Measurements from ENCODE around the gene TMEM132D. TPM values are rescaled to one million over a fixed set of nuclear protein-coding genes. Genes with fewer than 3 reads are reported as not detected.
"Not testable (repeated sequence)": the region's sequence is repeated elsewhere in the genome, so short reads cannot be mapped to it uniquely, and the experiment has no call there.

The TMEM132D gene
- total RNA-seq, 1 experiment from 2014 or later, result 7.1 TPM

GRCh38 chr12:129069886-129070285 lies 833.9 kb downstream of the TMEM132D start:
- peak; percentile 63 for DNase-seq (ENCODE audit: low read depth)

- DNase-seq (ENCODE audit: low read depth), result peak; percentile 31
Measured at GRCh38 chr12:129068684-129069083, 835.1 kb downstream of the TMEM132D start.

DNA sequence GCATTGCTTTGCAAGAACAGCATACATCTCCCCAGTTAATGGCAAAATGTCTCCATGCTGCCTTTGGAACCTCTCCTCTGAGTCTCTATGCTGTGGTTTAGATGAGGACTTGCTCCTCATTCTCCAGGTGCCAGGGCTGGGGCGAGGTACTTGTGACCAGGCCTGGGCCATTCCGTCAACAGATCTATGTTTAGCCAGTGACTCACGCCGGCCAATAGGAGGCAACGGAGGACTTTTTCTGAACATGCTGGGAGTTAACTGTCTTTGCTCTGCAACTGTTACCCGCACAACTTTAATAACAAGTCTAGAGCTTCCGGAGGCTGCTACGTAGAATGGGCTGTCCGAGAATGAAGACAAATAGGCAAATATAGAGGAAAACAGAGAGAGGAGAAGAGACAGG lies 836.3 kb downstream of the TMEM132D start:
- DNase-seq (ENCODE audit: low read depth), result peak; percentile 74

- DNase-seq (ENCODE audit: low read depth), result no peak
Measured at GRCh38 chr12:129064209-129064855, 839.5 kb downstream of the TMEM132D start.

DNA sequence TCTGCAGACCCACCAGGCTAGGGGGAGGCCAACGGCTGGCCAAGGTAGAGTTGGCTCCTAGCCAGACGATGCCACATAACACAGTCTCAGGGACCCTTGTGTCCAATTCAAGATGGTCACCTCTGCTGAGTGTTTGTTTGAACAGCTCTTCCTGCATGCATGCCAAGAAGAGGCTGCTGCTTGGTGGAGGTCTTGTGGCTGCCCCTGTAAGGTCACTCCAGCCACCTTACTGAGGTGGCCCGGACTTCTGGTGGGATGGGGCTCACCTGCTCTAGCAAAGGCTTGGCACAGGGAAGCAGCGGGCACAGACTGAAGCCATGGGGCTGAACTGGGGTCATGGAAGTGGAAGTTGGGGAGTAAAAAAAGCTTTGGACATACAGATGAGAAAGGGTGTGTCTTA lies 840.2 kb downstream of the TMEM132D start:
- DNase-seq (ENCODE audit: low read depth), result no peak

DNA sequence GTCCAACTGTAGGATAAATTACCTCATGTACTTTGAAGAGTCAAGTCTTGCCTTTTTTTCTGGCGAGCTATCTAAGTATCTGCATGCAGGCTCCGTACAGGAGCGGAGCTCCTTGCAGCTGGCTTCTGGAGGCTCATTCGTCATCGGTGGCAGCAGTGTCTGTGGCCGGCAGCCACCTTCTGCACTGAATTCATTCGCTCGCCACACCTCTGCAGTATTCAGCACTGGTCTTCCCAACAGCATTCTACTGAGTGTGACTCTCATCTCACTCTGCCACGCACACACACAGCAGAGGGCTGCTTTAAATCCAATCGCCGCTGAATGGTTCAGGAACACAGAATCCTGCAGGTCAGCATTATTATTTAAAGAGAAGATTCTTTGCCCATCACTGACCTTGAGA lies 850.6 kb downstream of the TMEM132D start:
- DNase-seq (ENCODE audit: low read depth), result no peak

DNA sequence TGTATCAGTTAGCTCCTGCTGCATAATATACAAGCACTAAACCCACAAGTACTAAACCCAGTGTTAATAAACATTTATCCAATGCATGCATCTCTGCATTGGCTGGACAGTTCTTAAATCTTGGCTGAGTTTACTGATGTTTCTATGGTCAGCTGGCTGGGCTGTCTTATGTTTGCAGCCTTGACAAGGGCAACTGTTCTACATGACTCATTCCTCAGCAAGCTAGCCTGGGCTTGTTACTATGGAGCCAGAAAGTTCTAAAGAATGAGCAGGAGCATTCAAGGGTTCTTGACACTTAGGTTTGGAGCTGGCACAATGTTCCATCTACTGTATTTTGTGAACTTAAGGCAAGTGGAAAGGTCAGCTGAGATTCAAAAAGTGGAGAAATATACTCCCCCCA lies 851.5 kb downstream of the TMEM132D start:
- no peak for DNase-seq (ENCODE audit: low read depth)

DNA sequence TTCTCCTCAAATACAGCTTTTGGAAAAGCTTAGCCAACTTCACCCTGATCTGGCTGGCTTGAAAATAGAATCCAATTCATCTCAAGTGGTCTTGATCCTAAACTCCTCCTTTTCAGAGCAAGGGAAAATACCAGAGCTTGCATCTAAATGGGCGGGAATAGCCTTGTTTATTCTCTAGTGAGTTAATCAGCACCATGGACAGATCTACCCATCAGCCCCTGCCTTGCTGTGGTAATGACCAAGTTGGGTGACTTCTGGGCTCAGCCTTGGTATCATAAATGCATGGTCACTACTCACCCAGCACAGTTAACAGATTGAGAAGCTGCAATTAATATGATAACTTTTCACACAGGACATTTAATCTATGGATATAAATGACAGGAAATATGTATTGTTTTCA lies 853.9 kb downstream of the TMEM132D start:
- peak; percentile 49 for DNase-seq (ENCODE audit: low read depth)

DNA sequence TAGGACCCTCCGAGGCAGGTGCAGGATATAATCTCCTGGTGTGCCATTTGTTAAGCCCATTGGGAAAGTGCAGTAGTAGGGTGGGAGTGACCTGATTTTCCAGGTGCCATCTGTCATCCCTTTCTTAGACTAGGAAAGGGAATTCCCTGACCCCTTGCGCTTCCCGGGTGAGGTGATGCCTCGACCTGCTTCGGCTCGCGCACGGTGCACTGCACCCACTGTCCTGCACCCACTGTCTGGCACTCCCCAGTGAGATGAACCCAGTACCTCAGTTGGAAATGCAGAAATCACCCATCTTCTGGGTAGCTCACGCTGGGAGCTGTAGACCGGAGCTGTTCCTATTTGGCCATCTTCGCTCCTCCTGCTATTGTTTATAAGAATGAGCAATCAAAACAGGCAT lies 860.5 kb downstream of the TMEM132D start:
- DNase-seq (ENCODE audit: low read depth), result not testable (repeated sequence)

- DNase-seq (ENCODE audit: low read depth), result no peak
Measured at GRCh38 chr12:129036135-129036534, 867.7 kb downstream of the TMEM132D start.

- no peak for DNase-seq (ENCODE audit: low read depth)
Measured at GRCh38 chr12:129034558-129035289, 869.1 kb downstream of the TMEM132D start.

- no peak for DNase-seq (ENCODE audit: low read depth)
Measured at GRCh38 chr12:129028844-129029243, 875.0 kb downstream of the TMEM132D start.

GRCh38 chr12:129025055-129025454 lies 878.8 kb downstream of the TMEM132D start:
- DNase-seq (ENCODE audit: low read depth), result no peak

Measured in Daoy (cell line).